ENCODE results near the gene ZNF507. TPM values are rescaled to one million over a fixed set of nuclear protein-coding genes. Genes with fewer than 3 reads are reported as not detected.
A peak's percentile ranks its signal among the peaks of the same experiment; 100 is the strongest.

Gene ZNF507
- total and polyA plus RNA-seq, 9 of the 15 experiments (the other 6 are each of a cell fraction or from before 2014, with no cell fraction given), result 2.9 to 25.0 (median 10.4) TPM

DNA sequence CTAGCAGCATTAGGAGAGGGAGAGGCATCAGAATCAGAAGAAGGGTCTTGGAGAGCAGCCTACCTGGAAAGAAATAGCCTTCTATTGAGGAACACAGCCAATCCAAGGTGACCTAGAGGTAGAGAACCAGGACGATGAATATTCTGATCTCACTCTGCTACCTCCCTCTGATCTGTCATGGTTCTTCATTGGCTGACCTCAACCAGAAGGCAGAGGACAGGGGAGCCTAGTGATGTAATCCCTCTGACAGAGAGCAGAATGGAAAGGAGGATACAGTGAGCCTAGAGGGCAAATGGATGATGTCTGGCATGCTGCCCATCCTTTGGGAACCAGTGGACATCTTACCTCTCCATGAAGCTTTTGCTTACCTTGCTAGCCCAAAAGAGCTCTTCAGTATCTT lies 3.6 kb downstream of the ZNF507 start:
- Histone ChIP-seq H4K20me1 (replicated peaks; ENCODE audit: control insufficient read depth, insufficient read depth, low read length) (no peaks in the 10 kb centered on the region), H3K4me3 (no peak overlapping the region), H3K36me3 (ENCODE audit: control insufficient read depth, insufficient read depth, low read length) (peaks cover 66% of the 10 kb centered on the region), H3K4me2 (ENCODE audit: insufficient read depth, low read length) (no peak overlapping the region), H3K9me1 (ENCODE audit: control insufficient read depth, insufficient read depth, low read length) (no peaks in the 10 kb centered on the region), H3K27ac (ENCODE audit: extremely low read depth, low read depth, low read length) (no peak overlapping the region), H2AFZ (ENCODE audit: low read depth, low read length) (no peak overlapping the region), H3K9me3 (replicated peaks; ENCODE audit: control insufficient read depth, insufficient read depth, low read depth, low read length) (peaks cover 3% of the 10 kb centered on the region; the same call in 1 of the 2 replicates), H3K27me3 (ENCODE audit: control insufficient read depth in 2 of 2, insufficient read depth in 2 of 2, low read length in 2 of 2) (no peaks in the 10 kb centered on the region), H3K4me1 (replicated peaks in 1 of 2; ENCODE audit: control insufficient read depth in 2 of 2, insufficient read depth in 2 of 2, low read length in 2 of 2) (peaks cover 7% of the 10 kb centered on the region in 2 experiments; a peak in 3 of 5 replicates), H3K9ac (ENCODE audit: insufficient read depth in 1 of 2, low read depth in 2 of 2, low read length in 2 of 2) (no peak overlapping the region), H3K79me2 (ENCODE audit: control insufficient read depth, insufficient read depth, low read length) (peaks cover 79% of the 10 kb centered on the region)
- WGBS (ENCODE audit: insufficient coverage, low coverage, missing lambda C conversion rate), result 60% methylated on average over 1 of the region's 1 CpG
- no peak for ATAC-seq
- FAIRE-seq, result no peak
- BruUV-seq (replicated peaks), result no TSS peak
- peak; percentile 49 for TF ChIP-seq NFIC (IDR thresholded peaks at IDR 0.05)
- no peak for TF ChIP-seq RAD21 (CRISPR knock-in tag; conservative IDR thresholded peaks at IDR 0.05 in 1 of 2, IDR thresholded peaks at IDR 0.05 in 1 of 2)
- ChIA-PET POLR2A (interaction anchor here (0.7 kb wide), 1 partner anchor 17 kb away, joined by 3 read pairs; no protein-coding TSS in a partner anchor), CTCF (ENCODE audit: low intra/inter-chr PET ratio) (no interaction called here)
- intact Hi-C loops (cut with micrococcal nuclease), result no loop called here
- in situ Hi-C loops (cut with MboI), result no loop called here
- no peak for DNase-seq (ENCODE audit: extremely low read depth in 1 of 4, low spot score in 3 of 4)

DNA sequence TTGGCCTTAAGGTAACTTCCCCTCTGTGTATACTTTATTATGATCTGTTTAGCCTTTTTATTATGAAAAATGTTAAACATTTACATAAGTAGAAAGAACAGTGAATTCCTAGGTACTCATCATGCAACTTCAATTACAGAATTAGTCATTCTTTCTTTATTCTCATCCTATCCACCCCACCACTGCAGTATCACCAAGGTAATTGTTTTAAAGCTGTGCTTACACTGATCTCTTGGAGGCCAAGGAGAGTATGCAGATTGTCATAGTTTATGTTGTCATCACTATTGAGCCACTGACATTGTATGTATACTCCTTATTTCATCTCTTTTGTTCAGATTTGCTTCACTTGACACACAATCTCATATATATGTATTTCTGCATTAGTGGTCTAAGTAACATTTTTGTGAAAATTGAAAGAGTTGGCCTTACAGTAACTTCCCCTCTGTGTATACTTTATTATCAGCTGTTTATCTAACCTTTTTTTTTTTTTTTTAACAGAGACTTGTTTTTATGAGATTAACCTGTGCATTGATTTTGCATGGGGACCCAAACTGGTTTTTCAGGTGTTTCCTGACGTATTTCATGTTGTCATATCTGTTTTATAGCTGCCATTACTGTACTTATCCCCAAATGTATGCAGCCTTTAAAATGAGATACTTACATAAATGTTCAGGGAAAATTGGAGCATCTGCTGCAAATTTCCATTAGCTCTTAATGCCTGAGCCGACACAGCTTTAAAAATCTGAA lies 4.5 kb downstream of the ZNF507 start:
- CTCF ChIA-PET (ENCODE audit: low intra/inter-chr PET ratio), result no interaction called here
- no peaks in the 10 kb centered on the region for H3K9me1 ChIP-seq (ENCODE audit: control insufficient read depth, insufficient read depth, low read length)
- H3K4me1 ChIP-seq (replicated peaks in 1 of 2; ENCODE audit: control insufficient read depth in 2 of 2, insufficient read depth in 2 of 2, low read length in 2 of 2), result peaks cover 7% of the 10 kb centered on the region in 2 experiments; a peak in 3 of 5 replicates
- BruUV-seq (replicated peaks), result no TSS peak
- peaks cover under 1% of the 10 kb centered on the region; the same call in 1 of the 2 replicates for H3K9me3 ChIP-seq (replicated peaks; ENCODE audit: control insufficient read depth, insufficient read depth, low read depth, low read length)
- WGBS (ENCODE audit: insufficient coverage, low coverage, missing lambda C conversion rate), result 100% methylated on average over 2 of the region's 2 CpGs
- H3K27me3 ChIP-seq (ENCODE audit: control insufficient read depth in 2 of 2, insufficient read depth in 2 of 2, low read length in 2 of 2), result no peaks in the 10 kb centered on the region
- FAIRE-seq (no peak), ATAC-seq (no peak), DNase-seq (ENCODE audit: extremely low read depth in 1 of 4, low spot score in 3 of 4) (no peak)
- in situ Hi-C loops (cut with MboI), result no loop called here
- no peaks in the 10 kb centered on the region for H4K20me1 ChIP-seq (replicated peaks; ENCODE audit: control insufficient read depth, insufficient read depth, low read length)
- no peak overlapping the region for H3K9ac ChIP-seq (ENCODE audit: insufficient read depth in 1 of 2, low read depth in 2 of 2, low read length in 2 of 2)
- H3K4me2 ChIP-seq (ENCODE audit: insufficient read depth, low read length), result no peak overlapping the region
- intact Hi-C loops (cut with micrococcal nuclease), result no loop called here
- peaks cover 87% of the 10 kb centered on the region for H3K79me2 ChIP-seq (ENCODE audit: control insufficient read depth, insufficient read depth, low read length)
- H3K4me3 ChIP-seq, result no peak overlapping the region
- no peak overlapping the region for H2AFZ ChIP-seq (ENCODE audit: low read depth, low read length)
- POLR2A ChIA-PET, result interaction anchor here (1.0 to 1.2 kb wide), 2 partner anchors 10 to 18 kb away, joined by 3 read pairs; no protein-coding TSS in a partner anchor
- no peak overlapping the region for H3K27ac ChIP-seq (ENCODE audit: extremely low read depth, low read depth, low read length)
- H3K36me3 ChIP-seq (ENCODE audit: control insufficient read depth, insufficient read depth, low read length), result peaks cover 74% of the 10 kb centered on the region
- TF ChIP-seq, protein P1, sequence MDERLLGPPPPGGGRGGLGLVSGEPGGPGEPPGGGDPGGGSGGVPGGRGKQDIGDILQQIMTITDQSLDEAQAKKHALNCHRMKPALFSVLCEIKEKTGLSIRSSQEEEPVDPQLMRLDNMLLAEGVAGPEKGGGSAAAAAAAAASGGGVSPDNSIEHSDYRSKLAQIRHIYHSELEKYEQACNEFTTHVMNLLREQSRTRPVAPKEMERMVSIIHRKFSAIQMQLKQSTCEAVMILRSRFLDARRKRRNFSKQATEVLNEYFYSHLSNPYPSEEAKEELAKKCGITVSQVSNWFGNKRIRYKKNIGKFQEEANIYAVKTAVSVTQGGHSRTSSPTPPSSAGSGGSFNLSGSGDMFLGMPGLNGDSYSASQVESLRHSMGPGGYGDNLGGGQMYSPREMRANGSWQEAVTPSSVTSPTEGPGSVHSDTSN (CRISPR knock-in tag; IDR thresholded peaks at IDR 0.05; ENCODE audit: low read depth), result no peak
- TF ChIP-seq, protein P1 (tag; conservative IDR thresholded peaks at IDR 0.05; ENCODE audit: low read depth), result no peak
- no peak for TF ChIP-seq PRMT5 (CRISPR knock-in tag; IDR thresholded peaks at IDR 0.05)
- TF ChIP-seq RUNX1 (IDR thresholded peaks at IDR 0.05; ENCODE audit: low read depth), result no peak
- TF ChIP-seq TARDBP (IDR thresholded peaks at IDR 0.05), result no peak
- no peak for TF ChIP-seq NR2C2 (CRISPR knock-in tag; IDR thresholded peaks at IDR 0.05)
- TF ChIP-seq NR2C2 (tag; IDR thresholded peaks at IDR 0.05), result no peak
- TF ChIP-seq IRF2 (CRISPR knock-in tag; IDR thresholded peaks at IDR 0.05), result no peak
- TF ChIP-seq SP2 (IDR thresholded peaks at IDR 0.05; ENCODE audit: extremely low read depth, low read depth, low read length, poor library complexity, severe bottlenecking), result no peak
- no peak for TF ChIP-seq SMARCA4 (IDR thresholded peaks at IDR 0.05)
